HG03135 (cell line): ENCODE measurements around the gene IGLL1.
"Not testable (repeated sequence)": the region's sequence is repeated elsewhere in the genome, so short reads cannot be mapped to it uniquely, and the experiment has no call there.

Source experiments
- ATAC-seq: cut with Tn5 transposase; IDR thresholded peaks from one replicate; pipeline ENCODE4 v1.9.1; 2021; ENCODE audit warnings: mild to moderate bottlenecking, moderate library complexity; ENCODE audit not compliant: unreplicated experiment

The IGLL1 gene

GRCh38 chr22:23591846-23592245 lies 11.8 kb upstream of the IGLL1 start:
- ATAC-seq: no peak

DNA sequence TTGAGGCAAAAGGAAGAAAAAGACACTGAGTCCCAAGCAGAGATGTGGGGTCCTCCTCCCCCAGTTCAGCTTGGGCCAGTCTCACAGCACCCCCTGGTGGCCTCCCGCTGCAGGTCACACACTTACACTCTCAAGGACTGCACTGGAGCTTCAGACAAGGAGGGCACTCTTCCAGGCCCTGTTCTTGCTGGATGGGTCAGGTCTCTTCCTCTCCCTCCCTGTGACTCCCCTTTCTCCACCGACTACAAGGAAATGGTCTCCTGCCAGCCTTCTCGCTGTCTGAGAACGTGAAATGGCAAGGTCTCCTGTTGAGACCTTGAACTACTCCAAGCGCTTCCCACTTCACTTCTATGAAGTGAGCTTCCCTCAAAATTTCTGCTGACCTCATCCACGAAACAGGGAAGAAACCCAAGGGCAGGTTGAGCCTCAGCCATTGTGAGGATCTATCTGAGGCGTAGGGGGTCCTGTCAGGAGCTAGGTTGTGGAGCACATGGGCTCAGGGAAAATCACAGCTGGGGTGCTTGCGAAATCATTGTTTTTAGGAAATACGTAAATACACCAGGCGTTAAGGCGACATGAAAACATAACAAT lies 11.2 kb upstream of the IGLL1 start:
- ATAC-seq: no peak

DNA sequence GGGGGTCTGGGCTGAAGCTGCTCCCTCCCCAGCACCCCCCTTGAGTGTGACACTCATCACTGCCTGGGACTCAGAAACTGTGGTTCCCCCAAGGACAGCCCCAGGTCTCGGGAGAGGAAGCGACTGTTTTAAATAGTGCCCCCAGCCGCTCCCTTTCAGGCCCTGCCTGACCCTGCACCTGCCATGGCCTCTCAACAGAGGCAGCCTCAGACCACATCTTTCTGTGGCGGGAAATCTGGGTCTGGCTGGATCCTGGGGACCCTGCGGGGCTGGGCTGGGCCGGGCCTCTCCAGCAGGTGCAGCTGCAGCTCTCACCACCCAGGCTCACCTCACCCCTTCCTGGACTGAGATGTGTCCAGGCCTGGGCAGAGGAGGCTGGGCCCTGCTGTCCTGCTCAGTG lies 3.7 kb upstream of the IGLL1 start:
- ATAC-seq: no peak

GRCh38 chr22:23583153-23583552 lies 3.1 kb upstream of the IGLL1 start:
- ATAC-seq: no peak

- ATAC-seq: no peak
These were observed 1.2 kb upstream of the IGLL1 start for GRCh38 chr22:23581260-23581650.

GRCh38 chr22:23580576-23581259 lies 628 bp upstream of the IGLL1 start:
- no peak for ATAC-seq

GRCh38 chr22:23579280-23579679 lies 810 bp downstream of the IGLL1 start:
- ATAC-seq: no peak

GRCh38 chr22:23578306-23578705 lies 1.8 kb downstream of the IGLL1 start:
- no peak for ATAC-seq

DNA sequence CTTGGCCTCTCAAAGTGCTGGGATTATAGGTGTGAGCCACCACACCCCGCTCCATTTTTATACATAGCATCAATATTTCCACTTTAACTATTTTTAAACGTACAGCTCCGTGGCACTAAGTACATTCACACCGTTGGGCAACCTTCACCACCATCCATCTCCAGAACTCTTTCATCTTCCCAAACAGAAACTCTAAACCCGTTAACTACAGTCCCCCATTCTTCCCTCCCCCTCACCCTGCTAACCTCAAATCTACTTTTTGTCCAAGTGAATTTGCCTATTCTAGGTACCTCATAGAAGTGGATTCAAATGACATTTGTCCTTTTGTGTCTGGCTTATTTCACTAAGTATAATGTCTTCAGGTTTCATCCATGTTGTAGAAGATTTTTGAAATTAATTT lies 3.4 kb downstream of the IGLL1 start:
- ATAC-seq: no peak

DNA sequence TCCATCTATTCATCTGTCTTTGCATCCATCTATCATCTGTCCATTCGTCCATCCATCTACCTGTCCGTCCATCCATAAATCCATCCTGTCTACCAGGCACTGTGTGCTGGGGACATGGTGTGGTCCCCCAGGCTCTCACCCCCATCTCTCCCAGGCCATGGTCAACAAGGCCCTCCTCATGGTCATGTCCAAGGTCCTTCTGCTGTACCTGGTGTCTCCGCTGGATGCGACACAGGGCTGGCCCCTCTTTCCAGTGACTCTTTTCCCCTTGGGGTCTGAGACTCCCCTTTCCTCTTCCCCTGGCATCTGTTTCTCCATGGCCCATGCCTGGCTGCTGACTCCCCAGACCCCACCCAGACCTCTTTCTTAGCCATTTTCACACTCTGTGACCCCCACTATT lies 4.5 kb downstream of the IGLL1 start:
- ATAC-seq: no peak

DNA sequence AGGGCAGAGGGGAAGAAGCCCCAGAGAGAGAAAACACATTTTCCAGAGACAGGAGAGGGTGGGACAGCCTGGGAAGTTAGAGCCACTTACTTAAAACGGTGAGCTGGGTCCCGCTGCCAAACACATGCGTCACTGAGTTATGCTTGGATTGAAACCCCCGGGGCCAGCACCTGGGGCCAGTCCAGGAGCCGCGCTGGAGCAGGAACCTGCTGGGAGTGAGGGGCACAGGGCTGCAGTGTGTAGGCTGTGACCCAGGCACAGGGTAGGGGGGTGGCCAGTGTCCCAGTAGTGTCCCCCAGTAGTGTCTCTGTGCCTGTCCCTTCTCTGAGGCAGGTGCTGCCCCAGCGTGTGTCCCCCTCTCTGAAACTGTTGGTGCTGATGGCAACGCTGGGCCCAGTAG lies 5.2 kb downstream of the IGLL1 start:
- ATAC-seq: no peak

- ATAC-seq: no peak
These were observed 5.7 kb downstream of the IGLL1 start for GRCh38 chr22:23574371-23574811.

DNA sequence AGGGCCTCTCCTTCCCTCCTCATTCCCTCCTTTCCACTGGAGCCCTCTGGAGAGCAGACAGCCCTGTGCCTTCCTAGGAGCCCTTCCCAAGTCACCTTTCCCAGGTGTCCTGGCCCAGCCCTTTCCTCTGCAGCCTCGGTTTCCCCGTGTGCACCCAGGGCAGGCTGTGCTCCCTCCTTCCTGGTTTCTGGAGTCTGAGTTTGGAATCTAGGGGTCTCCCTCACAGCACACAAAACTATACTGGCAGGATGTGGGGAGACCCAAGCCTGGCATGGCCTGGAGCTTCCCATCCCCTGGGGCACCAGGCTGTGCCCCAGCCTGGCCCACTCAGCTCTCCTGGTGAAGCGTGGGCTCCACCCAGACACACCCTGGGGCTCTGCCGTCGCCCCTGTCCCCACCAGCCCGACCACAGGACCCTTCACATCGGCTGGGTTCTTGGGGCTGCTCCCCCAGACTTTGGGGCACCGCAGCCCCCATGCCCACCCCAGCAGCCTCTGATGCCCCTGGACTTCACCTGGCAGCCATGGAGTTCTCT lies 6.3 kb downstream of the IGLL1 start:
- ATAC-seq: not testable (repeated sequence)

DNA sequence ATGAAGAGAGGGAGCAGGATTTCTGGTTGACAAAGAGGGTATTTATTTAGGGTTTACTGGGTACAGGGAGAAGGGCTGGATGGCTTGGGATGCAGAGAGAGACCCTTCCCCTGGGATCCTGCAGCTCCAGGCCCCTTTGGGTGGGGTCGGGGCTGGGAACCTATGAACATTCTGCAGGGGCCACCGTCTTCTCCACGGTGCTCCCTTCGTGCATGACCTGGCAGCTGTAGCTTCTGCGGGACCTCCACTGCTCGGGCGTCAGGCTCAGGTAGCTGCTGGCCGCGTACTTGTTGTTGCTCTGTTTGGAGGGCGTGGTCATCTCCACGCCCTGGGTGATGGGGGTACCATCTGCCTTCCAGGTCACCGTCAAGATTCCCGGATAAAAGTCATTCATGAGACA lies 7.0 kb downstream of the IGLL1 start:
- ATAC-seq: not testable (repeated sequence)

DNA sequence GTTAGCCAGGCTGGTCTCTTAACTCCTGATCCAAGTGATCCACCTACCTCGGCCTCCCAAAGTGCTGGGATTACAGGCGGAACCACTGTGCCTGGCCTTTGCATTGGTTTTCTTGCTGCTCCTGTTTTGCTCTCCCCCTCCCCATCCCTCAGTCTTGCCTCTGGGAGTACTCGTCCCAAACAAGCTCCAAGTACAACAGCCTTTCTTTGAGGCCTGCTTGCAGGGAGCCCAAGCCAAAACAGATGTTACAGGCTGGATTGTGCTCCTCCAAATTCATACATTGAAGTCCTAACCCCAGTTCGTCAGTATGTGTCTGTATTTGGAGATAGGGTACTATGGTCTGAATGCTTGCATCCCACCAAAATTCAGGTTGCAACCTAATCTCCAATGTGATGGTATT lies 8.6 kb downstream of the IGLL1 start:
- no peak for ATAC-seq

GRCh38 chr22:23570681-23571080 lies 9.4 kb downstream of the IGLL1 start:
- ATAC-seq: no peak

- ATAC-seq: no peak
These were observed 10.4 kb downstream of the IGLL1 start for GRCh38 chr22:23569716-23570115.

DNA sequence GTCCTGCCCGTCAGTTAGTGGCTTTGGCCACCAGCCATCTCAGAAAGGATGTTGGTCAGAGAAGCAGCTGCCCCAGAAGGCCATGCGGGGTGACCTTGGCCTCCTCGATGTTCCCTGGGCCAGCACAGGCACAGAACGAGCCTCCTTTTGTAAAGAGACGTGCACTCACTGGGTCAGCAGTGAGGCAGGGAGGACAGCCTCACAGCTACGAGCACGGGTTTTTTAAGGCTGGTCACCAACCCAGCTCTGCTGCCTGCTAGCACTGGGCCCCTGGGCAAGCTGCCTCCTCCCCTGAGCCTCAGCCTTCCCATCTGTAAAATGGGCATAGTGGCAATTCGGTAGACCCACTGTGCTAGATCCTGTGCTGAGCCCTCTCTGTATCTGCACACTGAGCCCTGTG lies 10.8 kb downstream of the IGLL1 start:
- ATAC-seq: no peak

- ATAC-seq: no peak
These were observed 13.2 kb downstream of the IGLL1 start for GRCh38 chr22:23566705-23567475.

- ATAC-seq: no peak
These were observed 14.0 kb downstream of the IGLL1 start for GRCh38 chr22:23565915-23566704.

DNA sequence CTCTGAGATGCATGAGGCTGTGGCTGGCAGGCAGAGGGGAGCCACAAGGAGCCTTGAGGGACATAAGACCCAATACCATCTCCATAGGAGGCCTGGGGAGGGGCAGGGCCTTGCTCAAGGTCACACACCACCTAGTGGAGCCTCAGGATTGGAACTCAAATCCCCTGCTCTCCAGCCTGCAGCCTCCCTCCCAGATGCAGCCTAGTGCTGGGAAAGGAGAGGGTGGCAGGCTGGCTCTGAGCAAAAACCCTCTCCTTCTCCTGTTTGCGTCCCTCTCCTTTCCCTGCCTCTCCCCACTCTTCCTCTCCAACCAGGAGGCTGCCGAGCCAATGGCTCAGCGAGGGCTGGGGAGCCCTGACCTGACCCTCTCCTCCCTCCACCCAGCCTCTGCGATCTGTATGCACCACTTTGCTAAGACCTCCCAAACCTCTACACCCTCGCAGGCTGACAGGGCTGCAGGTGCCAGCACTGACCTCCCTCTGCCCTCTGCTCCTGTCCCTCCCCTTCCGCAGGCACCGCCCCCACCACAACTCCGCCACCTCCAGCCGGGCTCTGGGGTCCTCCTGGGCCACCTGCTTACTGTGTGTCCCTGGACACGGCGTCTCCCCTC lies 14.7 kb downstream of the IGLL1 start:
- no peak for ATAC-seq
